ENCODE data around the gene TCL1A.
"Not testable (repeated sequence)": the region's sequence is repeated elsewhere in the genome, so short reads cannot be mapped to it uniquely, and the experiment has no call there.

Gene TCL1A

GRCh38 chr14:95674613-95675012 lies 39.3 kb downstream of the TCL1A start:
- DNase-seq = no peak

GRCh38 chr14:95668235-95668772 lies 45.6 kb downstream of the TCL1A start:
- no peak for DNase-seq

DNA sequence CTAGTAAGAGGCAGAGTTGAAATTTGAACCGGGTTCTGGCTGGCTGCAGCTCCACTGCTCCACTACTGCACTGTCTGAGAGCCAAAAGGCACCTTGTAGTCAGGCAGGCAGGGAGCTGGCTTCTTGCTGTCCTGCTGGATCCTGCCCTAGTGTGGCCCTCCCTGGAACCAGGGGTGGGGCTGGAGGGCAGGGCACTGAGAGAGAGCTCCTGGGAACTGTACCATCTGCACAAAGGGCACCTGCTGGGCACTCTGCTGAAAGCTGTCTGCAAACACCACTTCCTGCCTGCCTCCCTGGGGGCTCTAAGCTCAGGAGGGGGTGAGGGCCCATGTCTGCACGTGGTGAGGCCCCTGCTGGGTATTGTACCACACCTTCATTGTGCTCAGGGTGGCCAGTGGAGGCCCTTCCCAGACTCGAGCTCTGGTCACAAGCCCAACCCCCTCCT lies 46.7 kb downstream of the TCL1A start:
- no peak for DNase-seq

- no peak for DNase-seq
Observed at GRCh38 chr14:95666450-95666849, 47.5 kb downstream of the TCL1A start.

DNA sequence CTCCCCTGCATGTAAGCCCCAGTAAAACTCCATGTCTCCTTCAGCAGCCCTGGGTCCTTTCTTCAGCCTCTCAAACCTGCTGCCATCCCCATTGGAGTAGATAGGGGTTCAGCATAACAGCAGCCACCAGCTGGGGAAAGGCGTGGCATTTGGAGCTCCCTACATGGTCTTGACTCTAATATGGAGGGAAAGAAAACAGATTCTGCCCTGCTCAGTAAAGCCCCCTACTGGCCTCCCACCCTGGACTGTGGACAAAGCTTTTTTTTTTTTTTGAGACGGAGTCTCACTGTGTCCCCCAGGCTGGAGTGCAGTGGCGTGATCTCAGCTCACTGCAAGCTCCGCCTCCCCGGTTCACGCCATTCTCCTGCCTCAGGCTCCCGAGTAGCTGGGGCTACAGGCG lies 48.4 kb downstream of the TCL1A start:
- DNase-seq = not testable (repeated sequence)

DNA sequence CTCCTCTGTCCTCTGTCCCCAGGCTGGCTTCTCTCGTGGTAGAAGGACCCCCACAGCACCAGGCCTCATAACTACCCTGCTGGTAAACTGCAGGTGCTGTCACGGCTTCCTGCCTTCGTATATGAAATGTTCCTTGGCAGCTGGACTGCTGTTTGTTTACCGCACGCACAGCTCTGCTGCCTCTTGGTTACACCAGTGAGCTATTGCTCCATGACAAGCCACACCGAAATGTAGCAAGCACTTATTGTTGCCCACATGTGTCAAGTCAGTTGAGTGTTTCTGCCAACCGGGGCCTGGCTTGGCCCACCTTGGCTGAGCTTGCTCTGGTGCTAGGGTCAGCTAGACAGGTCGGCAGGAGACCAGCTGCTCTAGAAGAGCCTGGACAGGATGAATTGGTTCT lies 49.4 kb downstream of the TCL1A start:
- DNase-seq = no peak

DNA sequence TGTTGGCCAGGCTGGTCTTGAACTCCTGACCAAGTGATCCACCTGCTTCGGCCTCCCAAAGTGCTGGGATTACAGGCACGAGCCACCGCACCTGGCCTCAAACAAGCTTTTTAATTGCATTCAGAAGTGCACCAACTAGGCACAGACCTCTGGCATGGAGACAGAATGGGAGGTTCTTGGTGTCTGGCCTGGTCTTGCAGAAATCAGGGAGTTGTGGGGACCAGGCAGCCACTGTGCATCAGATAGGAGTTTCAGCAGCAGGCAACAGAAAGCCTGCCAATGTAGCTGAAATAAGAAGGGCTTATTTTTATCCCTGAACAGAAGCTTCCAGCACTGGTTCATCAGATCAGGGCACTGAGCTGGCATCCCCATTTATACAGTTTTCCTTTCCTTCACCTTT lies 49.9 kb downstream of the TCL1A start:
- DNase-seq = no peak

- no peak for DNase-seq
Observed at GRCh38 chr14:95663226-95663797, 50.6 kb downstream of the TCL1A start.

DNA sequence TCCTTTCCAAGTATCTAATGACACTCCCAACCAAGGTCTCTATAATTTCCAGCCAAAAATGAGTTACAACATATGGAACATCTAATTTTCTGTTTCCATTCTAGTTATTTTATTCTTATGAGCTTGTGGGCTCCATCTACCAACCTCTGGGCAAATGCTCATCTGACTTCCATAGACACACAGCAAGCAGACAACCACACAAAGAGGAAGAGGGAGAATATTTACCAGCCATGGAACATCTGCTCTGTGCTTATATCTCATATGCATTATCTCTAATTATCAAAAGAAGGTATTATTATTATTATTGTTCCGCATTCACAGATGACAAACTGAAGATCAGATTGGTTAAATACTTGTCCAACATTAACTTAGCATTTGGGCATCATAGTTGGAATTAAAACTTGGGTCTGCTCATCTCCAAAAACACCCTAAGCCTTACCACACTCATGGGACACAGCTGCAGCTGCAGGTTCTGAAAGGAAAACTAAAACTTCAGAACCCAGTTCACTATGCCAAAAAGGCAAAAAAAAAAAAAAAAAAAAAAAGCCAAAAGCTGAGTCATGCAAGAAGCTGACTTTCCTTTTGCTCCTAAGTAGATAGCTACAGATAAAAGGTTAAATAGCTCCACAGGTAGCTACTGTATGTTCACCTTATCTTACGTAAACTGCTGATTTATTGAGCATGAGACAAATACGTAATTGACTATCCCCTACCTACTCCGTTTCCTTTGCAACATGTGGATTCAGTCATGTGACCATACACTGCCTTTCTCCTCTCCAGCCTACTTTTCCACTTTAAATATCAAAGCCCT lies 51.3 kb downstream of the TCL1A start:
- DNase-seq = no peak

GRCh38 chr14:95660651-95661515 lies 53.0 kb downstream of the TCL1A start:
- no peak for DNase-seq

DNA sequence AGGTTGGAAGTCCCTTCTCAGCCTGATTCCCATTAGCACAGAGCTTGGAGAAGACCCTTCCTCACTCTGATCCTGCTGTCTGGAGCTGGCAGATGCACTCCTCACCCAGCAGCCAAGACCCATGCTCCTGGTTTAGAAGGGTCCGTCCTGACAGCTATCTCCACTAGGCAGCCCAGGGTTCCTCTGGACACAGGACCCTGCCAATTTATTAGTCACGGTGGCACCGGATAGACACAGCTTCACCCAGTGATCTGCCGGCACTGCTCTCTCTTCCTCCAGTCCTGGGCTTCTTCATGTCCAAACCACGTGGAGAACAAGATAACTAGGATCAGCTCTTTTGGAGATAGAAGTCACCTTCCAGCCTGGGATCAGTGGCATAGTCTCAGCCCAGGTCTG lies 53.9 kb downstream of the TCL1A start:
- DNase-seq = no peak
